ENCODE measurements around the gene NDUFS8. TPM values are rescaled to one million over a fixed set of nuclear protein-coding genes. Genes with fewer than 3 reads are reported as not detected.

The NDUFS8 gene
- total RNA-seq, 2 experiments from 2014 or later: 161 TPM

GRCh38 chr11:67996622-67997474, 33.6 kb upstream of the NDUFS8 start:
- DNase-seq (peak; percentile 67), ATAC-seq (peak; percentile 66)
- Mint-ChIP-seq H3K4me3 (no peak overlapping the region), H3K27me3 (no peaks in the 10 kb centered on the region), H3K36me3 (peaks cover 7% of the 10 kb centered on the region), H3K4me1 (peaks cover 41% of the 10 kb centered on the region), H3K27ac (peak overlapping the region; percentile 78), H3K9me3 (ENCODE audit: low read depth) (no peaks in the 10 kb centered on the region)
- CTCF ChIA-PET: interaction anchor here (3.4 kb wide), 1 partner anchor 41 kb away, joined by 15 read pairs; no protein-coding TSS in a partner anchor

DNA sequence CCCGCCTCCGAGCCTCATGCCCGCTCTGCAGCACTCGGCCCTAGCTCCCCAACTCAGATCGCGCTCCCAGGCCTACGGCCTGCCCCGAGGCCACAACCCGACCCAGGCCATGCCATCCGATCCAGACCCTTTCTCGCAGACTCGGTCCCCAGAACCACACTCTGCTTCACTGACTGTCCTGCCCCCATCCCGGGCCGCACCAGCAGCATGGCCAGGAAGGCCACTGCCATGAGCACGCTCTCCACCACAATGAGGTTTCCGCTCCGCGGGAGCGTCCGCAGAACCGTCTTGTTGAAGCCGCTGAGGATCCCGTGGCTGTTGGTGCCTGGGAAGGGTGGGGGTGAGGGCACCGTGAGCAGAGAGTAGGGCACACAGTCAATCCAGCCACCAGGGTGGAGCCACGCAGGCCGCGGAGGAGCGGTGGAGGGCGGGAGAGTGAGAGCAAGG, 33.0 kb upstream of the NDUFS8 start:
- no peaks in the 10 kb centered on the region for H3K9me3 Mint-ChIP-seq (ENCODE audit: low read depth)
- DNase-seq (no peak), ATAC-seq (no peak)
- CTCF ChIA-PET: interaction anchor here (3.4 kb wide), 1 partner anchor 42 kb away, joined by 15 read pairs; no protein-coding TSS in a partner anchor
- H3K27me3 Mint-ChIP-seq: no peaks in the 10 kb centered on the region
- no peak overlapping the region for H3K4me3 Mint-ChIP-seq
- peaks cover 45% of the 10 kb centered on the region for H3K4me1 Mint-ChIP-seq
- H3K36me3 Mint-ChIP-seq: peaks cover 10% of the 10 kb centered on the region
- H3K27ac Mint-ChIP-seq: peak overlapping the region; percentile 78

GRCh38 chr11:67998150-67999045, 32.1 kb upstream of the NDUFS8 start:
- peak overlapping the region; percentile 32 for H3K4me3 Mint-ChIP-seq
- H3K4me1 Mint-ChIP-seq: peaks cover 51% of the 10 kb centered on the region

DNA sequence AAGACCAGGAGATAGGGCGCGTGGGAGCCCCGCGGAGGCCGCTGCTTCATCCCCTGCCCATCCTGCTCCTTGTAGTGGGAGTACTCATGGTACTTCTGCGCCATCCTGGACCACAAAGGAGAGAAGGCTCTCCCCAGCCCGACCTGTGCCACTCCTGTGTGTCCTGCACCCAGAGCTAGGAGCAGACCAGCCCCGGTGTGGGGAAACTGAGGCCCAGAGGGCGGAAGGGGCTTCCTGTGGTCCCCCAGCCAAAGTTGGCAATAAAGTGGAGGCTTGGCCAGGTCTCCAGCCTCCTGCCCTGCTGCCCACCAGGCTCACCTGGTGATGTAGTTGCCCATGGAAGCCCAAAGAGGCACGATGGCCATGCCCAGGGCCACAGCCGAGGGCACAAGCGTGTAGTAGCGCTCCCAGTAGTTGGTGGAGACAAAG, 31.3 kb upstream of the NDUFS8 start:
- Mint-ChIP-seq H3K9me3 (ENCODE audit: low read depth) (no peaks in the 10 kb centered on the region), H3K36me3 (peaks cover 10% of the 10 kb centered on the region), H3K4me3 (no peak overlapping the region), H3K4me1 (peaks cover 50% of the 10 kb centered on the region), H3K27ac (no peak overlapping the region), H3K27me3 (no peaks in the 10 kb centered on the region)
- no peak for ATAC-seq
- no peak for DNase-seq
- CTCF ChIA-PET: interaction anchor here (3.4 kb wide), 1 partner anchor 44 kb away, joined by 15 read pairs; no protein-coding TSS in a partner anchor

More at GRCh38 chr11:67998150-67999045, 32.1 kb upstream of the NDUFS8 start:
- CTCF ChIA-PET: interaction anchor here (3.4 kb wide), 1 partner anchor 43 kb away, joined by 15 read pairs; no protein-coding TSS in a partner anchor
- H3K27me3 Mint-ChIP-seq: no peaks in the 10 kb centered on the region
- no peaks in the 10 kb centered on the region for H3K9me3 Mint-ChIP-seq (ENCODE audit: low read depth)
- DNase-seq (peak; percentile 80), ATAC-seq (peak; percentile 55)
- H3K27ac Mint-ChIP-seq: peak overlapping the region; percentile 78
- peaks cover 10% of the 10 kb centered on the region for H3K36me3 Mint-ChIP-seq

DNA sequence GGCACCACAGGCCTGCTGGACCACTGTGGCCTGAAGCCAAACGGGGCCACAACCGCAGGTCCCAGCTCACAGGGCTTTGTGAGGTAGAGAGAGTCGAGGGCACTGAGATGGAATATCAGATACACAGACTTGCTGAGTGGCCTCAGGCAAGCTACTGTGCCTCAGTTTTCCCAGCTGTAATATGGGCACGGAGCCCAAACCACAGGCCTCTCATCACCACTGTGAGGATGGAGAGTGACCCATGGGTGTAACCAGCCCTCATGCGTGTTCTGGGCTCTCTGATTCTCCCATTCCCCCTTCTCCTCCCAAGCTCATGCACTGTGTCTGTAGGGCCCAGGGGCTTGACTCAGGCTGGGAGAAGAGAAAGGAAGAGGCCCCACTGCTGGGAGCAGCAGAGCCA, 30.8 kb upstream of the NDUFS8 start:
- DNase-seq: no peak
- H3K9me3 Mint-ChIP-seq (ENCODE audit: low read depth): no peaks in the 10 kb centered on the region
- H3K36me3 Mint-ChIP-seq: peaks cover 10% of the 10 kb centered on the region
- CTCF ChIA-PET: interaction anchor here (3.4 kb wide), 1 partner anchor 44 kb away, joined by 15 read pairs; no protein-coding TSS in a partner anchor
- H3K4me1 Mint-ChIP-seq: peaks cover 53% of the 10 kb centered on the region
- H3K27ac Mint-ChIP-seq: no peak overlapping the region
- ATAC-seq: no peak
- H3K27me3 Mint-ChIP-seq: no peaks in the 10 kb centered on the region
- H3K4me3 Mint-ChIP-seq: no peak overlapping the region

DNA sequence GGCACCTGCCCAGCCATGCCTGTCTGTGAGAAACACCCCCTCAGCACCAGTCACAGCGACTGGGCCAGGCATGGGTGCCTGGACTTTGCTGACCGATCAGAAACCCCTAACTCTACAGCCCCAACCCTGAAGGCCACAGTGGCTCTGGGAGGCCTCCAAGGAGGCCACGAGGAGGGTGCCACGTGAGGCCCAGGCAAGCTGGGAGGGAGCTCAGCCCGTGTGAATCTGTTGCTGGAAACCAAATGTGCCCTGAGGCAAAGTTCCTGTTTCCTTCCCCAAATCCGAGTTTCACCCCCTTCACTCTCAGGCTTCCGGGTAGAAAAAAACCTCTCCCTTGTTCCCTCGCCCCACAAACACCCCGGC, 27.9 kb upstream of the NDUFS8 start:
- Mint-ChIP-seq H3K36me3 (peaks cover 3% of the 10 kb centered on the region), H3K9me3 (ENCODE audit: low read depth) (no peaks in the 10 kb centered on the region), H3K27me3 (no peaks in the 10 kb centered on the region), H3K4me3 (peak overlapping the region; percentile 67), H3K4me1 (peaks cover 50% of the 10 kb centered on the region), H3K27ac (no peak overlapping the region)
- ATAC-seq: no peak
- no peak for DNase-seq
- CTCF ChIA-PET: interaction anchor here (1.2 to 1.7 kb wide), 2 partner anchors 9 to 28 kb away, joined by 3 to 7 read pairs; partner anchors contain the start of gene NDUFS8

DNA sequence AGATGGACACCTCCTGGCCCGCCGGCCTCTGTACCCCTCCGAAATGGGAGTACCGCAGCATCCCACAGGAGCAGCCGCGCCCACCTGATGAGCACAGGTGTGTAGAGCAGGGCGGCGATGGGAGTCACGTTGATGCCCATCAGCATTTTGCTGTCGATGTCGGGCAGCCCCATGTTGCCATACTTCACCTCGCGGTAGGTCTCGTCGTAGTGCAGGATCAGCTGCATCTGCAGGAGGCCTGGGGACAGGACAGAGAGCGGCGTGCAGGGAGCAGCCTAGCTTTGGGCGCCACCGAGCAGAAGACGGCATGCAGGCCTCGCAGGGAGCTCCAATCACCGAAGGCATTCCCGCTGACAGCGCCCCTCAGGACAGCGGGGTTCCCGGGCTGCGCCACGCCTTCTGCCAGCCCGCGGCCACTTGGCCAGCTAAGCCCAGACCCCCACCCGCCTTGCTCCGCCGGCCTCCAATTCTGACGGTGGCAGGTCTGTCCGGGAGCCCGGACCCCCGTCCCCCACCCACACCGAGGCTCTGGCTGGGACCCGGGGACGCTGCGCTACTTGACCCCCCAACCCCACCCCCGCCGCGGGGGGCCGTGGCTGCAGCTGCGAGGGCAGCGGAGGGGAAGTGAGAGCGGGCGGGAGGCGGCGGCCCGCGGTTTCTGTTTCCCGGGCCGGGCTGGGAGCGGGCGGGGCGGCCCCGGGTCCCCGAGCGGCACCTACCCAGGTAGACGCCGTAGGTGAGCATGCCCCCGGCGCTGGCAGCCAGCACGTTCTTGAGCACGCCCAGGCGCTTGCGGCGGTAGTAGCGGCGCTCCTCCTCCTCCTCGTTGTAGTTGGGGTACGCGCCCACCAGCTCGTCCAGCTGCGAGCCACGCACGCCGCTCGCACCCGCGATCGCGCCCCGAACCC, 27.3 kb upstream of the NDUFS8 start:
- Mint-ChIP-seq H3K27me3 (no peaks in the 10 kb centered on the region), H3K27ac (no peak overlapping the region), H3K4me1 (peaks cover 44% of the 10 kb centered on the region), H3K36me3 (peaks cover 3% of the 10 kb centered on the region), H3K4me3 (peak overlapping the region; percentile 67), H3K9me3 (ENCODE audit: low read depth) (no peaks in the 10 kb centered on the region)
- DNase-seq (peak; percentile 63), ATAC-seq (peak; percentile 59)
- CTCF ChIA-PET: interaction anchor here (1.2 to 1.7 kb wide), 2 partner anchors 9 to 27 kb away, joined by 3 to 7 read pairs; partner anchors contain the start of gene NDUFS8

- Mint-ChIP-seq H3K27ac (peak within 1 kb of the TSS; percentile 74), H3K9me3 (ENCODE audit: low read depth) (no peaks in the 10 kb centered on the region), H3K36me3 (peaks cover 3% of the 10 kb centered on the region), H3K4me1 (peaks cover 37% of the 10 kb centered on the region), H3K4me3 (peak within 1 kb of the TSS; percentile 74), H3K27me3 (no peaks in the 10 kb centered on the region)
- ATAC-seq: peak; percentile 97
- CTCF ChIA-PET: interaction anchor here (1.2 kb wide), 1 partner anchor 26 kb away, joined by 3 read pairs; the partner anchor contains the start of gene NDUFS8
- DNase-seq: peak; percentile 92
Observed at GRCh38 chr11:68003846-68004550, 26.5 kb upstream of the NDUFS8 start, which contains the start of gene UNC93B1. Gene UNC93B1 (minus strand): TSS chr11:68004097. CDS start chr11:68004043, 54 bp downstream.

DNA sequence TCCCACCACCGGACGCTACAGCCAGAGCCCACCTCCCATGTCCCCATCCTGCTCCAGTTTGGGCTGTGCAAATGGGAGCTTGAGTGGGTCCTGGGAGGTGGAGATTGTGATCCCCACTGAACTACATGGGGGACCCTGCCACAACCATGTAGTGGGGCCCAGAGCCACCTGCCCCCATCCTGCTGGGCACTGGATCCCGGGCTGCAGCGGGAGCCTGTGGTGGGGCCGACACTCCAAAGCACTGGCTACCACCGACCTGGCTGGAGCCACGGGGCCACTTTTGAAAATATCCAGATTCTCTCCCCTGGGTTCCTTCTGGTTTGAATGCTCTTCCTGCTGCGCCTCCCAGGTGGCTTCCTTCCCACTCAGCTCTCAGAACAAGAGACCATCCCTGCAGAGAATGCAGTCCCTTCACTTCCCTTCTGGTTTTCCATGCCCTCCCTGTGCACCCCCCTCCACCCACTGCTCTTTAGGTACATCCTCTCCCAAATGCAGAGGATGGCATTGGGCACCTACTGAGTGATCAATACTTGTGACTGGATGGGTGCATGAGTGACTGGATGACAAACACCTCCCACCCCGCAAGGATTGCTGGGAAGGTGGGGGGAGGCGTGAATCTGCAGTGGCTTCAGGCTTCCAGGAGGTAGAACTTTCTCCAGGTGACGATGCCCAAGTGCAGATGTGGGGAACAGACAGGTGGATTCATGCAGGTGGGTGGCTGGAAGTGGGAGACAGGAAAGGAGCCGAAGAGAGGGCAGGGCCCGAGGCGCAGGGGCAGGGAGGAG, 25.7 kb upstream of the NDUFS8 start:
- Mint-ChIP-seq H3K4me1 (peaks cover 37% of the 10 kb centered on the region), H3K4me3 (peak overlapping the region; percentile 74), H3K36me3 (peaks cover 3% of the 10 kb centered on the region), H3K27ac (peak overlapping the region; percentile 74), H3K9me3 (ENCODE audit: low read depth) (no peaks in the 10 kb centered on the region), H3K27me3 (no peaks in the 10 kb centered on the region)
- CTCF ChIA-PET: no interaction called here
- no peak for ATAC-seq
- DNase-seq: no peak

GRCh38 chr11:68006606-68007166, 23.8 kb upstream of the NDUFS8 start:
- Mint-ChIP-seq H3K4me3 (no peak overlapping the region), H3K4me1 (peaks cover 32% of the 10 kb centered on the region), H3K27me3 (no peaks in the 10 kb centered on the region), H3K27ac (no peak overlapping the region), H3K36me3 (peaks cover 3% of the 10 kb centered on the region), H3K9me3 (ENCODE audit: low read depth) (no peaks in the 10 kb centered on the region)
- DNase-seq (no peak), ATAC-seq (no peak)
- CTCF ChIA-PET: no interaction called here

Measured in activated CD8-positive, alpha-beta memory T cell treated with anti-CD3 and anti-CD28 coated beads, Interleukin-2, amount 10 ng/mL, durations not matched to agents 7 days and 5 days (primary cell).